Renal cortical epithelial cell (primary cell): Measurements from ENCODE around the gene GLRX3. TPM values are rescaled to one million over a fixed set of nuclear protein-coding genes. Genes with fewer than 3 reads are reported as not detected.

Experiments
- DNase-seq: peaks from one replicate; pipeline ENCODE4 v3.0.0-alpha.2; 2011; ENCODE audit warnings: low read depth
- total RNA-seq: library from RNA; depleted of rRNA; stranded (reverse); fragments of >200 nt; gene quantifications from 2 replicates; pipeline ENCODE4 v1.2.3, GENCODE V29; 2014

The GLRX3 gene
- total RNA-seq, 1 donor from 2014 or later, result 83.9 TPM

DNA sequence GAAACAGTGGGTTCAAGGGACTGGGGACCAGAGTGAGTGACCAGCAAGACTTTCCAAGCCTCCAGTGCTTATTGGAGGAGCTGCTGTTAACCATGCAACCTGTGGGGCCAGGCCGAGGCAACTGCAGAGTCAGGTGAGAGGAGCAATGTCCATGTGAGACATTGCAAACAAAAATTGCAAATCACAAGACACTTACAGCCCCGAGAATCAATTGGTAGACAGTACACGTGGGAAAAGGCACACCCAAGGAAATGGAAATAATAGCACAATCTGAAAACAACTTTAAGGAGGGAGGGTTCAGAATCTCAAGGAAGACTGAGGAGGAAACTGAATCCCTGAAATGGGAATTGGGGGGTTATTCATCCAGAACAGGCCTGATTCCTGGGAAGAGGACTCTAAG lies 72.6 kb downstream of the GLRX3 start:
- DNase-seq, result no peak

DNA sequence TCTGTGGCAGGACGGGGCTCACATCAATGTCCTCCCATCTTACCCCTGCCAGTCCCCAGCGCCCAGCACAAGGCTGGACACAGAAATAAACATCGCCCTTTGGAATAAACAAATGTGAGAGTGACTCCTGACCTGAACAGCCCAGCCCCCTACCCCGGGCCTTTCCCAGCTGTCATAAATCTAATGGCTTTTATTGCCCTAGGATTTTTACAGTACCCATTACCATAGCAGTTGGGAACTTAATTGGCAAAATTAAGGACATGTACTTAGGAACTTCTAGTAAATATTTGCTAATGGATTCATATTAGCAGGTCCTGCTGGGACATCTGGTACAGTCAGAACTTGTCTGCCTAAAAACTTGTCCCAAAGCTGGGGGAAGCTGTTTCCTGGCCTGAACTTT lies 76.6 kb downstream of the GLRX3 start:
- no peak for DNase-seq

DNA sequence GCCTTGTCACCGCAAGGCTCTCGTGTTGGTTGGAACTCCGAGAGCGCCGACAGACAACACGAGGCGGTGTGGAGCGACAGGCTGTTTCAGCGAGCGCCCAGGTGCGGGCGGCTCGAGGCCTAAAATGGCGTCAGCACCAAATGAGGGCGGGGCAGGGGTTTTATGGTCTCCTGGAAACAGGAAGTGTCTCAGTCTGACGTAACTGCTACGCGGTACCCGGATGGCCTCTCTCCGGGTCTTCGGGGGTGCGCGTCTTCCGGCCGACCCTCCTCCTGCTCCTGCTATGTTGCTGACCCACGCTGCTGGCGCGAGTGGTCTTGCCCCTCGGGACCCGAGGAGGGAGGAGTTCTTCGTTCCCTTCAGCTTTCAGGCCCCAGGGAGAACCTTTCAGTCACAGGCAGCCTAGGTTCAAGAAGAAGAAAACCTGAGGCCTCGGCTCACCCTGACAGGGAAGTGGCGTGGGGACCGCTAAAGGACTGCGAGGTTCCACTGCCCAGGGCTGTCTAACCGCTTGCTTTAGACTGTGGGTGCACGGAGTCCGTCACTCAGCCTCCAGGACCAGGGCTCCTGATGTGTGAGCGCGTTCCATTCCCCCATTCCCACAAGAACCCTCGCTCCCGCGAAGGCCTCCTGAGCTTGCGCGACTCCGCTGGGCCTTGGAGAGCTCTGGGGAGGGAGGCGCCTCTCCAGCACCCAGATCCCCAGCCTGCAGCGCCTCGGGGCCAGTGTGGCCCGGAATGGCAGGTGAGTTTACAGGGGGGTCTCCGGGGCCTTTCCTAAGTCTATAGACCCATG lies 77.3 kb downstream of the GLRX3 start:
- no peak for DNase-seq

DNA sequence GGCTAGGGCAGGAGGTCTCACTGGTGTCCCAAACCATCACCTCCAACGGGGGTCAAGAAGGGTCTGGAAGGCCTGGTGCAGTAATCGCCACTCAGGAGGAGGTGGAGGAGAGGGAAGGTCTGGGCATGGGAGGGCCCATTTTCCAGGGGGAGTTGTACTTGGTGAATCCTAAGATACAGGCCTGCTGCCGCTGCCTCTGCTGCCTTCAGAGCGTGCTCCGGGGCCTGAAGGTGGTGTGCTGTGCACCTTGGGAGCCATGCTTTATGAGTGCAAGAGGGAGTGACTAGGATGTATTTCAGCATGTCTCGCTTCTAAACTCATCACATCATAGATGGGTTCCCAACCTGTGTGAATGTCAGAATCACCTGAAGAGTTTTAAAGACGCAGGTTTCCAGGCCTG lies 78.2 kb downstream of the GLRX3 start:
- no peak for DNase-seq

DNA sequence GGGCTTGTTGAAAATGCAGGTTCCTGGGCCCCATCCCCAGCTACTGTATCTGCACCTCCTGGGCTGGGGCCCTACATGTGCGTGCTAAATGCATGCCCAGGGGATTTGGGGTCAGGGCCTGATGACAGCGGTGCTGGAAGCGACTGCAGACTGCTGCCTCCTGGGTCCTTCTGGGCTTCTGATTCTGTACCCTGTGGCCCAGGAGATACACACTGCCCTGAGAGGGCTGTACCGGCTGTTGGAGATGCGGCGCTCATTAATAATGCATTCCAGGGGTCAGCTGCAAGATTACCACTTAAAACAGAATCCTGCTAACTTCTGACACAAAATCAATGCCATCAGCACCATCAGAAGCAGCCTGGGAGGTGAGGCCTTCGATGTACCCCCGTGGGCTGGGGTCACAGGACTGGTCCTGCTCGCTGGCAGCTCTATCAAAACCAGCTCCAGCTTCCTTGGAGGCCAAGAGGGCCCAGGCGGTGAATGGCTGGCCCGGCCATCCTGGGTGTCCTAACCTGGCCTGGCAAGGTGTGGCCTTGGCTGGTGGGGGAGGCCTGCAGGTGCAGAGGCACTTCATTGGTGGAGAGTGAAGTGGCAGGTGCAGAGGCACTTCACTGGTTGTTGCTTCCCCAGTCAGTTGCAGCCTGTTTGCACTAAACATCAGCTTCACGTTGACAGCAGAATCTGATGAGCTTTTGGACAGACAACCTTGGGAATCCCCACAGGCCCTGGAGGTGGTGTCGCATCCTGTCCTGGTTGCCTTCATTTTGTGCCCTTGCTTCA lies 79.2 kb downstream of the GLRX3 start:
- no peak for DNase-seq

DNA sequence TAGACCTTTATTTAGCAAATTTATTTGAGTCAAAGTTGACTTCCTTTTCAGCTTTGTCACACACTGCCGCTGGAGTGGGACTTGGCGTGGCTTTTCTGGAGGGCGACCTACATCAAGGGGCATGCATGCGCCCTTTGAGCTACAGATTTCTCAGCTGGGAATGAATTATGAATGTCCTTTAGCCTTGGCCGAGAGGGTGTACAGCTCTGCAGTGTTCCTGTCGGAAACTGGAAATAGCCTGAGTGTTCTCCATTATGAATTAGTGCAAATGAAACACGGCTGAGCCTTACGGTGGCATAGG lies 79.7 kb downstream of the GLRX3 start:
- no peak for DNase-seq

DNA sequence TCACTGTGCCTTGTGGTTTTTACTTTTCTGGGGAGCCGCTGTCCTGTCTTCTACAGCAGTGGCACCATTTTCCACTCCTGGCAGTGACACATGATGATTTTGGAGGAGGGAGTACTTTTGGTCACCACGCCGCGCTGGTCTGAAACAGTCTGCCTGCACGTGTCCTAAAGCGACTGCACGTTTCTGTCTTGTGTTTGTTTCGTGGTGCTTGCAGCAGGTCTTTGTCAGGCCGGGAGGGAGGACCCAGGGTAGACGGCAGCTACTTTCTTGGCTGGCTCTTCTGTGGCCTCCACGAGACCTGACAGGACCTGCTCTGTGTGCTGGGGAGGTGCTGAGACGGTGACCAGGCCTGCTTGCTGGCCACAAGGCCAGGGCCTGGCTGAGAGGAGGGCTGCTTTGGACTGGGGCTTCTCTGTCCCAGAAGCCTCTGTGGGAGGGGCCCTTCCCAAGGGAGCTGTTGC lies 82.0 kb downstream of the GLRX3 start:
- no peak for DNase-seq

DNA sequence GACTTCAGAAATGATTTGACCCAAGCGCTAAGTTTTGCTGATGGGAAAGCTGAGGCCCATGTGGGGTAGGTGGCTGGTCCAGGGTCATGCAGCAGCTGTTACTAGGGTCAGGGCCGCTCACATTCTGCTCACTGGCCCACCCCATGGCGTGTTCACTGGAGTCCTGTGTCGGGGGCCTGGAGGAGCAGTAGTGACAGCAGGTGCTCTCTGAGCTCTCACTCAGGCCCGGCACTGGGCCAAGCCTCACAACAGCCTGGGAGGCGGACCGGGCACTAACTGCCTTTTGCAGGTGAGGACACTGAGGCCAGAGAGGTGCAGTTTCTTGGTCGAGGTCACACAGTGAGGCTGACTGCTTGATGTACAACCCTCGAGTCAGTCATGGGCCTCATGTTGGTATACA lies 82.7 kb downstream of the GLRX3 start:
- DNase-seq, result no peak

DNA sequence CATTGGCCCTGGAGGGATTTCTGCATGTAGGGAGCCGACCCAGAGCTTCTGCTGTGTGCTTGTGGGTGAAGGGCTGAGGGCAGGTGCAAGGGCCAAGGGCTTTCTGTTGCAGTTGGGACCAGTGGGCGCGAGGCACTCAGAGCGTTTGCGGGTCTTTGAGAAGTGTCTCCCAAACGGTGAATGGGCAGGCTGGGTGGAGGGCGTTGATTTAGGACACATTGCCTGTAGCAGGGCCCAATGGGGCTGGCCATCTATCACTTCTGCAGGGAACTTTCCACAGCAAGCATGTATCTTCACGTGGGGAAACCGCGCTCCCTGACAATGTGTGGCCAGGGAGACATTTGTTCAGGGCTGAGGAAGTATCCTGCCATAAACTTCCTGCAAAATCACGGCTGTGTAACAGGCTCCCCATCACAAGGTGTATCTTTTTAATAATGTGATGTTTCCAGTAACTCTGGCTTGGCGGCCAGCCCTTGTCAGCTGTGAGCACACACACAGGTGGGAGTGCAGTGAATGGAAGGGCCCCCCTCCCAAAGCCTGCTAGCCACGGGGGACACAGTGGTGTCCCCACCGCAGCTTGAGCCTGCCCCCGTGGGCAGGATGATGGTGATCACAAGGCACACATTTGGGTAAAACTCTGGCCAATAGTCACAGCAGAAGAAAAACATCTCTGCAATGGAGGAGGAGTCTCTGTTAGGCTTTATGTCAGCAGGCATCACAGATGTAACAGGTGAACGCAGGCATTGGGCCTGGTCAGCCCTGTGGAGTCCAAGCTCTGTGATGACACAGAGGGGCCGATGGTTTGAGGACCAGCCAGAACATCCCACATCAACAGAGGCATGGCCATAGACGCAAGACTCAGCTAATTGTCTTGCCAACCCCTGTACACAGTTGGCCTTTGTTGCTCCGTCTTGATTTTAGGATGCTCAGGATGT lies 84.3 kb downstream of the GLRX3 start:
- no peak for DNase-seq

DNA sequence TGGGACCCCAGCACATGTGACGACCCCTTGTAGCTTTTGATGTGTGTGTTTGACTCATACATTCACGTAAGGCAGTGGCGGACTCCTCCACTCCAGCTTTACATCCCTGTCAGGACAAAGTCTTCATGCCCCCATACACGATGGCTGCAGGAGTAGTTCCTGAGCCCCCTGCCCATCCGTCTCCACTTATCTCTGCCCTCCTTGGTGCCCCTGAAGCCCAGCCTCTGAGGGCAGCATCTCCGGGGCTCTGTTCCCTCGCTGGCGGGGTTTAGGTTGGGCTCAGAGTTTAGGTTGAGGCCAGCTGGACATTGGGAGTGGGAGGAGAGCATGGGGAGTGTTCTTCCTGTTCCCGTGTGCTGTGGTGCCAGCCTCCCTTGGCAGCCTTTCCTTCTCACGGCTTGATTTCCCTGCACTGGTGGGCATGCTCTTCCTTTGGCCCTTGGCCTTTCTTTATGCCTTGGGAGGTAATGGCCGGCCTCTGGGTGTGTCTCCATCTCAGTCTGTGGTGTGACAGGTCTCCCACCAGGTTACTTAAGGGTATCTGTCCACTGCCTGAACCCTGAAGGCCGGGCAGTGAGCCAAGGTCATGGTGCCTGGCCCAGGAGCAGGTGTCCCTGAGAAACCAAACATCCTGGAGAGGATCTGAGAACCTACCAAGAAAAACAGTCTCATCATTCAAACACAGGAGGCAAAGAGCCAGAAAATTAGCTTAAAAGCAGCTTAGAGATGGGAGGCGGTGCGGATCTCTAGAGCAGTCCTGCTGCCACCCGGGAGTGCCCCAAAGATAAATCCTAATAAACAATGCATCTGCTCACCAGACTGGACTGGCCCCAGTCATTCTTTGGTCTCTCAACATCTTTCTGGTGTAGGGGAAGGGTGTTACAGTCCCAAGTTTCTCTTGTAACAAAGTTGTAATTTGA lies 85.5 kb downstream of the GLRX3 start:
- no peak for DNase-seq

DNA sequence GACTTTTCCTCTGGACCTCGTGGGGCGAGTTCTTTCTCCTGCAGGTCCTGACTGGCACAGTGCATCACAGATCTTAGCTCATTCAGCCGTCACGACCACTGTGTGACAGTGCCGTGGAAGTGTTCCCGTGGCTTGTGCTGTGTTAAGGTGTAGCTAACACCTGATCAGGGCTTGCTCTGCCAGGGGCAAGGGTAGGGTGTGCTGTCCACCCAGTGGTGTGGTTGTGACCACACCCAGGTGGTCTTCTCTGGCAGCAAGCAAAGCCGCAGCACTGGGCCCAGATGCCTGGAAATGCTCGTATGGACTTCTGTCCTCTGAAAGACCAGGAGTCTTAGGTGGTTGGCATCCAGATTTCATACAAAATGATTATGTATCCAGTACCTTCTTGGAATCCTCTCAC lies 86.2 kb downstream of the GLRX3 start:
- DNase-seq, result no peak

DNA sequence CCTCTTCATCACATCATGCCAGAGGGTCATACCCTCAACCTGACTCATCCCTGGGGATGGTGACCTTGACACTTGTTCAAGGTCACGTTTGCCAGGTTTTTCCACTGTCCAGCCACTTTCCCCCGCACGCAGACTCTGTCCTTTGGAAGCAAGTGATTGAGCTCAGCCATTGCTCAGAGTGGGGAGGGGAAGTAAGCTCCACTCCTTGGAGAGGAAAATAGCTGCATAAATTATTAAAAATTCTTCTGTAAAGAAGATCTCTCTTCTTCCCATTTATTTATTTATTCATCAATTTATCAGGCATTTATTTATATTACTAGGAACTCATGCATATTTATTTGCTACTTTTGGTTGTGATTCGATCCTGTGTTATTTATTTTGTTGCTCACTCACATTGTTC lies 88.0 kb downstream of the GLRX3 start:
- DNase-seq, result no peak

DNA sequence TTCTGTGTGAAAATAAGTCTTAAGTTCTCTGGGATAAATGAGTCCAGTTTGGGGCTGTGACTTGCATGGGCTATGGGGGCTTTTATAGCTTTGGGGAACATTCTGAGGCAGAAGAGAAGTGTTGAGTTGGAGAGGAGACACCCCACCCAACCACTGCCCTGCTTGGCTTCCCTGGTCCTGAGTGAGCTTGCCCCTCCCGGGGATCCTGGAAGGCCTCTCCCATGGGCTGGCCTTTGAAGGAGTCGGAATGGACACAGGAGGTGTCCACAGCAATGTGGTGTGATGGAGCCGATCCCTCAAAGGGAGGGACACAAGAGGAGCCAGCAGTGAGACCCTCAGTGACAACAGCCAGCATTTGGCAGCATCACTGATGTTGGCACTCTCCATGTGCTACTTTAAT lies 89.8 kb downstream of the GLRX3 start:
- no peak for DNase-seq

DNA sequence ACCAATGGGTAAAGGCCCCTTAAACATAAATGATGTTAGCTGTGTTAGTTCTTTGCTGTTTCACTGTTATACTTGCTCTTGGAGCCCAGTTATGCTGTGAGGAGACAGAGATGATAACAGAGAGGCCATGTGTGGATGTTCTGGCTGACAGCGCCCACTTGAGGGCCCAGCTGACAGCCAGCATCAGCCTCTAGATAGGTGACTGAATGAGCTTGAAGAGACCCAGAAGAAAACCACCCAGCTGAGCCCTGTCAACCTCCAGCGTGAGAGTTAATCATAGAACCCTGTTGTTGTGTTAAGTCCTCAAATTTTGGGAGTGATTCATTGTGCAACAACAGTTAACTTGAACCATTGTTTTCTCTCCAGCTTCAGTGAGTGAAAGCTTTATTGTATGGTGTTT lies 91.7 kb downstream of the GLRX3 start:
- no peak for DNase-seq

Other genes with a start within 250 kb of the GLRX3 start
- under 0.01 and 0.05 TPM in 2 replicates for gene EBF3, start 172.1 kb upstream of the GLRX3 start, total RNA-seq
- gene C10orf143, start 25.6 kb upstream of the GLRX3 start, total RNA-seq, result 0.85 TPM in 1 of 2 replicates, not detected in the other